LNCAP (cell line): ENCODE measurements around the gene SRGAP3.

Source experiments
- CTCF ChIP-seq: fragments of 450-650 bp; IDR thresholded peaks from 2 replicates; pipeline ENCODE4 v1.5.1; 2017; ENCODE audit warnings: mild to moderate bottlenecking

SRGAP3 gene

GRCh38 chr3:9047452-9048346 is 201.7 kb downstream of the SRGAP3 start:
- TF ChIP-seq CTCF, result no peak

- TF ChIP-seq CTCF, result no peak
These were observed 204.1 kb downstream of the SRGAP3 start for GRCh38 chr3:9045371-9045770.

GRCh38 chr3:9043063-9043462 is 206.4 kb downstream of the SRGAP3 start:
- no peak for TF ChIP-seq CTCF

- no peak for TF ChIP-seq CTCF
These were observed 207.8 kb downstream of the SRGAP3 start for GRCh38 chr3:9041626-9042025.

- no peak for TF ChIP-seq CTCF
These were observed 208.4 kb downstream of the SRGAP3 start for GRCh38 chr3:9040996-9041395.

- no peak for TF ChIP-seq CTCF
These were observed 212.2 kb downstream of the SRGAP3 start for GRCh38 chr3:9037144-9037711.

GRCh38 chr3:9036404-9037131 is 212.9 kb downstream of the SRGAP3 start:
- no peak for TF ChIP-seq CTCF
